OCI-LY3 (cell line): ENCODE results near the gene ERC2.

Experiments used
- H2AFZ ChIP-seq: fragments of 200-600, 300-600 bp; shearing (Covaris generic); 2 replicates; pipeline ENCODE4 v1.6.0; 2014; ENCODE audit warnings: antibody characterized with exemption, low read depth, low read length
- H3K27ac ChIP-seq: fragments of 200-600, 300-600 bp; sonication (generic); 2 replicates; pipeline ENCODE4 v1.5.1; 2014; ENCODE audit warnings: mild to moderate bottlenecking, low read length, moderate library complexity, mixed read lengths
- H3K27me3 ChIP-seq: fragments of 200-600, 300-600 bp; sonication (generic); 2 replicates; pipeline ENCODE4 v1.6.1; 2014; ENCODE audit warnings: low read depth, low read length, mixed read lengths
- H3K36me3 ChIP-seq: fragments of 200-600, 300-600 bp; sonication (generic); replicated peaks from 2 replicates; pipeline ENCODE3; 2014; ENCODE audit warnings: low read depth, low read length, mixed read lengths
- H3K4me1 ChIP-seq: fragments of 300-600, 200-600 bp; sonication (generic); 2 replicates; pipeline ENCODE4 v1.6.1; 2014; ENCODE audit warnings: low read length, mixed read lengths
- H3K4me2 ChIP-seq: fragments of 200-600, 300-600 bp; sonication (generic); 2 replicates; pipeline ENCODE4 v1.6.1; 2014; ENCODE audit warnings: low read length, mixed read lengths
- H3K4me3 ChIP-seq: fragments of 300-600, 200-600 bp; sonication (generic); 2 replicates; pipeline ENCODE4 v1.5.1; 2014; ENCODE audit warnings: antibody characterized with exemption, mild to moderate bottlenecking, low read length, moderate library complexity
- H3K79me2 ChIP-seq: fragments of 300-600, 200-600 bp; shearing (Covaris generic); 2 replicates; pipeline ENCODE4 v1.6.1; 2014; ENCODE audit warnings: mild to moderate bottlenecking, low read length, mixed read lengths
- H3K9ac ChIP-seq: fragments of 300-600, 200-600 bp; shearing (Covaris generic); 2 replicates; pipeline ENCODE4 v1.6.0; 2014; ENCODE audit warnings: mild to moderate bottlenecking, low read length, moderate library complexity
- H3K9me3 ChIP-seq: fragments of 200-600, 300-600 bp; shearing (Covaris generic); 2 replicates; pipeline ENCODE4 v1.6.1; 2014; ENCODE audit warnings: low read length, mixed read lengths; ENCODE audit not compliant: insufficient read depth
- H4K20me1 ChIP-seq: fragments of 200-600, 300-600 bp; sonication (generic); 2 replicates; pipeline ENCODE4 v1.6.1; 2016; ENCODE audit warnings: low read length, mixed read lengths; ENCODE audit not compliant: insufficient read depth
- CTCF ChIP-seq: fragments of 200-600, 300-600 bp; sonication (generic); IDR thresholded peaks from 2 replicates; pipeline ENCODE4 v1.5.1; 2014; ENCODE audit warnings: antibody characterized with exemption, low read length, low read depth
- EZH2phosphoT487 ChIP-seq: fragments of 200-600 bp; shearing (Covaris generic); IDR thresholded peaks from 2 replicates; pipeline ENCODE4 v1.6.1; 2018; ENCODE audit warnings: antibody characterized with exemption, mixed run types, low read depth

Gene ERC2

GRCh38 chr3:55910543-55910942, 557.7 kb downstream of the ERC2 start:
- Histone ChIP-seq H3K4me1 (no peaks in the 10 kb centered on the region), H3K79me2 (no peaks in the 10 kb centered on the region), H3K4me3 (no peak overlapping the region), H3K27me3 (peaks cover 9% of the 10 kb centered on the region; the same call in 1 of the 2 replicates), H3K9ac (no peak overlapping the region), H4K20me1 (no peaks in the 10 kb centered on the region), H3K4me2 (no peak overlapping the region), H3K27ac (no peak overlapping the region), H3K36me3 (no peaks in the 10 kb centered on the region), H3K9me3 (no peaks in the 10 kb centered on the region), H2AFZ (no peak overlapping the region)
- TF ChIP-seq CTCF, result no peak
- TF ChIP-seq EZH2phosphoT487, result no peak

GRCh38 chr3:55909373-55909772, 558.9 kb downstream of the ERC2 start:
- Histone ChIP-seq H3K4me1 (no peaks in the 10 kb centered on the region), H3K9me3 (no peaks in the 10 kb centered on the region), H3K36me3 (no peaks in the 10 kb centered on the region), H4K20me1 (no peaks in the 10 kb centered on the region), H3K4me2 (no peak overlapping the region), H3K4me3 (no peak overlapping the region), H2AFZ (no peak overlapping the region), H3K27ac (no peak overlapping the region), H3K79me2 (no peaks in the 10 kb centered on the region), H3K9ac (no peak overlapping the region), H3K27me3 (peaks cover 13% of the 10 kb centered on the region; the same call in 1 of the 2 replicates)
- no peak for TF ChIP-seq EZH2phosphoT487
- TF ChIP-seq CTCF, result no peak

- Histone ChIP-seq H3K4me2 (no peak overlapping the region), H3K36me3 (no peaks in the 10 kb centered on the region), H3K79me2 (no peaks in the 10 kb centered on the region), H3K27ac (no peak overlapping the region), H3K9me3 (no peaks in the 10 kb centered on the region), H3K9ac (no peak overlapping the region), H3K4me3 (no peak overlapping the region), H3K27me3 (peaks cover 27% of the 10 kb centered on the region), H2AFZ (no peak overlapping the region), H3K4me1 (no peaks in the 10 kb centered on the region), H4K20me1 (no peaks in the 10 kb centered on the region)
- no peak for TF ChIP-seq CTCF
- no peak for TF ChIP-seq EZH2phosphoT487
These were observed 560.7 kb downstream of the ERC2 start for GRCh38 chr3:55907616-55908015.

GRCh38 chr3:55906896-55907295, 561.4 kb downstream of the ERC2 start:
- H3K36me3 ChIP-seq, result no peaks in the 10 kb centered on the region
- TF ChIP-seq CTCF (no peak), EZH2phosphoT487 (no peak)
- H3K79me2 ChIP-seq, result no peaks in the 10 kb centered on the region
- H3K27ac ChIP-seq, result no peak overlapping the region
- no peaks in the 10 kb centered on the region for H4K20me1 ChIP-seq
- H3K4me1 ChIP-seq, result no peaks in the 10 kb centered on the region
- H3K9me3 ChIP-seq, result no peaks in the 10 kb centered on the region
- H3K9ac ChIP-seq, result no peak overlapping the region
- H2AFZ ChIP-seq, result no peak overlapping the region
- no peak overlapping the region for H3K4me2 ChIP-seq
- H3K4me3 ChIP-seq, result no peak overlapping the region
- H3K27me3 ChIP-seq, result peaks cover 32% of the 10 kb centered on the region
